Measurements from ENCODE around the gene LEMD1.

DNA sequence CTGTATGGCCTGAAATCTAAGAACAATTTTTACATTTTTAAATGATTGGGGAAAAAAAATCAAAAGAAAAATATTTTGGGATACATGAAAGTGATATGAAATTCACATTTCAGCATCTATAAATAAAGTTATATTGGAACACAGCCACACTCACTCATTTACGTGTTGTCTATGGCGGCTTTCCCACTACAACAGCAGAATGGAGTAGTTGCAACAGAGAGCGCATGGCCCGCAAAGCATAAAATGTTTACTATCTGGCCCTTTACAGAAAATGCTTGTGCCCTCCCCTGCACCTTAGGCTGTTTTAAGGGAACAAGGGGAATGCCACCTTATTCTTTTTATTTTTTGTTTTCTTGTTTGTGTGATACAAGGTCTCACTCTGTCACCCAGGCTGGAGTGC lies 68.7 kb downstream of the LEMD1 start:
- TF ChIP-seq POLR2A (IDR thresholded peaks at IDR 0.05), result no peak
- TF ChIP-seq, protein P1, sequence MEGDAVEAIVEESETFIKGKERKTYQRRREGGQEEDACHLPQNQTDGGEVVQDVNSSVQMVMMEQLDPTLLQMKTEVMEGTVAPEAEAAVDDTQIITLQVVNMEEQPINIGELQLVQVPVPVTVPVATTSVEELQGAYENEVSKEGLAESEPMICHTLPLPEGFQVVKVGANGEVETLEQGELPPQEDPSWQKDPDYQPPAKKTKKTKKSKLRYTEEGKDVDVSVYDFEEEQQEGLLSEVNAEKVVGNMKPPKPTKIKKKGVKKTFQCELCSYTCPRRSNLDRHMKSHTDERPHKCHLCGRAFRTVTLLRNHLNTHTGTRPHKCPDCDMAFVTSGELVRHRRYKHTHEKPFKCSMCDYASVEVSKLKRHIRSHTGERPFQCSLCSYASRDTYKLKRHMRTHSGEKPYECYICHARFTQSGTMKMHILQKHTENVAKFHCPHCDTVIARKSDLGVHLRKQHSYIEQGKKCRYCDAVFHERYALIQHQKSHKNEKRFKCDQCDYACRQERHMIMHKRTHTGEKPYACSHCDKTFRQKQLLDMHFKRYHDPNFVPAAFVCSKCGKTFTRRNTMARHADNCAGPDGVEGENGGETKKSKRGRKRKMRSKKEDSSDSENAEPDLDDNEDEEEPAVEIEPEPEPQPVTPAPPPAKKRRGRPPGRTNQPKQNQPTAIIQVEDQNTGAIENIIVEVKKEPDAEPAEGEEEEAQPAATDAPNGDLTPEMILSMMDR (IDR thresholded peaks at IDR 0.05 in 8 of 11, conservative IDR thresholded peaks at IDR 0.05 in 3 of 11), result no peak

Measured in spleen (tissue), 7 donors.